Measurements from ENCODE around the gene IFNL1. TPM values are rescaled to one million over a fixed set of nuclear protein-coding genes. Genes with fewer than 3 reads are reported as not detected.

IFNL1 gene
- total and polyA plus RNA-seq, 9 of the 15 experiments (the other 6 are each of a cell fraction or from before 2014, with no cell fraction given) = not detected

- peak; percentile 49 to 84; a peak in 3 of 4 replicates for TF ChIP-seq SIN3A (IDR thresholded peaks at IDR 0.05; ENCODE audit: borderline replicate concordance in 2 of 2, control insufficient read depth in 1 of 2, low read depth in 2 of 2, low read length in 2 of 2)
- TF ChIP-seq ZNF449 (CRISPR knock-in tag; IDR thresholded peaks at IDR 0.05) = no peak
- TF ChIP-seq ZBTB26 (CRISPR knock-in tag; IDR thresholded peaks at IDR 0.05) = no peak
- peak; percentile 99 for TF ChIP-seq VEZF1 (CRISPR knock-in tag; IDR thresholded peaks at IDR 0.05)
- TF ChIP-seq HDAC6 (IDR thresholded peaks at IDR 0.05; ENCODE audit: low read depth, low read length) = no peak
- TF ChIP-seq ZNF830 (CRISPR knock-in tag; IDR thresholded peaks at IDR 0.05) = no peak
- TF ChIP-seq CREB1 (IDR thresholded peaks at IDR 0.05) = peak; percentile 78
- TF ChIP-seq CREB1 (CRISPR knock-in tag; IDR thresholded peaks at IDR 0.05) = peak; percentile 58; the same call in 1 of the 2 replicates
- no peak for TF ChIP-seq HMG20B (CRISPR knock-in tag; IDR thresholded peaks at IDR 0.05)
- no peak for TF ChIP-seq ZNF561 (CRISPR knock-in tag; conservative IDR thresholded peaks at IDR 0.05)
- no peak for TF ChIP-seq TRIM25 (IDR thresholded peaks at IDR 0.05; ENCODE audit: borderline replicate concordance)
- TF ChIP-seq ZC3H11A (IDR thresholded peaks at IDR 0.05; ENCODE audit: low read depth, low read length) = no peak
- TF ChIP-seq E4F1 (CRISPR knock-in tag; IDR thresholded peaks at IDR 0.05; ENCODE audit: borderline replicate concordance) = no peak
- no peak for TF ChIP-seq ZNF512 (tag; IDR thresholded peaks at IDR 0.05)
- TF ChIP-seq POLR2AphosphoS2 (IDR thresholded peaks at IDR 0.05; ENCODE audit: low read length) = no peak
- no peak for TF ChIP-seq SNAPC5 (CRISPR knock-in tag; IDR thresholded peaks at IDR 0.05)
These were observed 45.8 kb downstream of the IFNL1 start, which contains the start of gene SAMD4B (continued) for GRCh38 chr19:39341719-39342604.
